ENCODE results near the gene AHNAK2.
"Not testable (repeated sequence)": the region's sequence is repeated elsewhere in the genome, so short reads cannot be mapped to it uniquely, and the experiment has no call there.

The AHNAK2 gene

GRCh38 chr14:104953896-104954656 lies 24.1 kb downstream of the AHNAK2 start:
- TF ChIP-seq ZNF565 (CRISPR knock-in tag; conservative IDR thresholded peaks at IDR 0.05; ENCODE audit: low read depth) (no peak), TOX (CRISPR knock-in tag; IDR thresholded peaks at IDR 0.05; ENCODE audit: borderline replicate concordance) (no peak), ARNTL (CRISPR knock-in tag; IDR thresholded peaks at IDR 0.05; ENCODE audit: borderline replicate concordance, low read depth) (no peak)
- no peak for ATAC-seq

DNA sequence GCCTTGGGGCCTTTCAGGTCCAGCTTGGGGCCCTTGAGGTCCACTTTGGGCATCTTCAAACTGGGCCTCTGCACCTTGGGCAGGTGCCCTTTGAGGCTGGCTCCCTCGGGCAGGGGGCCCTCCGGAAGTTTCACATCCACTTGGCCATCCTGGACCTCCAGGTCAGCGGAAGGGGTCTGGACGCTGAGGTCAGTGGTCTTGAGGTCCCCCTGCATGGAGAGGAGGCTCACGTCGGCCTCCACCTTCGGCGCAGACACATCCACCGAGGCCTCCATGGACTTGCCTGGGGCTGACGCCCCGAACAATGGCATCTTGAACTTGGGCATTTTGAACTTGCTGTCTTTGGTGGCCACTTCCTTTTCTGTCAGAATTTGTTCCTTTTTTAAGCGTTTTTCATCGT lies 25.1 kb downstream of the AHNAK2 start:
- TF ChIP-seq ZFP3 (CRISPR knock-in tag; IDR thresholded peaks at IDR 0.05) (no peak), ZC3H10 (CRISPR knock-in tag; IDR thresholded peaks at IDR 0.05) (no peak)
- ATAC-seq, result no peak

DNA sequence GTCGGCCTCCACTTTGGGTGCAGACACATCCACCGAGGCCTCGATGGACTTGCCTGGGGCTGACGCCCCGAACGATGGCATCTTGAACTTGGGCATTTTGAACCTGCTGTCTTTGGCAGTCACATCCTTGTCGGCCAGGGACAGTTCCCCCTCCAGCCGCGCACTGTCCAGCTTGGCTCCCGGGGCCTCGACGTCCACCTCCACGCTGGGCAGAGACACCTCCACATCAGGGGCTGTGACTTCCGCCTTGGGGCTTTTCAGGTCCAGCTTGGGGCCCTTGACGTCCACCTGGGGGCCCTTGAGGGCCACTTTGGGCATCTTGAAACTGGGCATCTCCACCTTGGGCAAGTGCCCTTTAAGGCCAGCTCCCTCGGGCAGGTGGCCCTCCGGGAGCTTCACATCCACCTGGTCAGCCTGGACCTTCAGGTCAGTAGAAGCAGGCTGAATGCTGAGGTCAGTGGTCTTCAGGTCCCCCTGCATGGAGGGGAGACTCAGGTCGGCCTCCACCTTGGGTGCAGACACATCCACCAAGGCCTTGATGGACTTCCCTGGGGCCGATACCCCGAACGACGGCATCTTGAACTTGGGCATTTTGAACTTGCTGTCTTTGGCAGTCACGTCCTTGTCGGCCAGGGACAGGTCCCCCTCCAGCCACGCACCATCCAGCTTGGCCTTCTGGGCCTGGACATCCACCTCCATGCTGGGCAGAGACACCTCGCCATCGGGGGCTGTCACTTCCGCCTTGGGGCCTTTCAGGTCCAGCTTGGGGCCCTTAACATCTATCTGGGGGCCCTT lies 26.1 kb downstream of the AHNAK2 start:
- ATAC-seq, result not testable (repeated sequence)

DNA sequence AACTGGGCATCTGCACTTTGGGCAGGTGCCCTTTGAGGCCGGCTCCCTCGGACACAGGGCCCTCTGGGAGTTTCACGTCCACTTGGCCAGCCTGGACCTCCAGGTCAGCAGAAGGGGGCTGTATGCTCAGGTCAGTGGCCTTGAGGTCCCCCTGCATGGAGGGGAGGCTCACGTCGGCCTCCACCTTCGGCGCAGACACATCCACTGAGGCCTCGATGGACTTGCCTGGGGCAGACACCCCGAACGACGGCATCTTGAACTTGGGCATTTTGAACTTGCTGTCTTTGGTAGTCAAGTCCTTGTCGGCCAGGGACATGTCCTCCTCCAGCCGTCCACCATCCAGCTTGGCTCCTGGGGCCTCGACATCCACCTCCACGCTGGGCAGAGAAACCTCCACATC lies 27.5 kb downstream of the AHNAK2 start:
- ATAC-seq, result not testable (repeated sequence)

- ATAC-seq, result no peak
- TF ChIP-seq ZNF70 (CRISPR knock-in tag; IDR thresholded peaks at IDR 0.05) (no peak), SNAI2 (CRISPR knock-in tag; IDR thresholded peaks at IDR 0.05) (no peak), OSR1 (CRISPR knock-in tag; IDR thresholded peaks at IDR 0.05) (no peak)
- TF ChIP-seq, protein P1, sequence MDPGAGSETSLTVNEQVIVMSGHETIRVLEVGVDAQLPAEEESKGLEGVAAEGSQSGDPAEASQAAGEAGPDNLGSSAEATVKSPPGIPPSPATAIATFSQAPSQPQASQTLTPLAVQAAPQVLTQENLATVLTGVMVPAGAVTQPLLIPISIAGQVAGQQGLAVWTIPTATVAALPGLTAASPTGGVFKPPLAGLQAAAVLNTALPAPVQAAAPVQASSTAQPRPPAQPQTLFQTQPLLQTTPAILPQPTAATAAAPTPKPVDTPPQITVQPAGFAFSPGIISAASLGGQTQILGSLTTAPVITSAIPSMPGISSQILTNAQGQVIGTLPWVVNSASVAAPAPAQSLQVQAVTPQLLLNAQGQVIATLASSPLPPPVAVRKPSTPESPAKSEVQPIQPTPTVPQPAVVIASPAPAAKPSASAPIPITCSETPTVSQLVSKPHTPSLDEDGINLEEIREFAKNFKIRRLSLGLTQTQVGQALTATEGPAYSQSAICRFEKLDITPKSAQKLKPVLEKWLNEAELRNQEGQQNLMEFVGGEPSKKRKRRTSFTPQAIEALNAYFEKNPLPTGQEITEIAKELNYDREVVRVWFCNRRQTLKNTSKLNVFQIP (CRISPR knock-in tag; IDR thresholded peaks at IDR 0.05; ENCODE audit: borderline replicate concordance, low read depth), result no peak
These were observed 28.2 kb downstream of the AHNAK2 start for GRCh38 chr14:104950021-104950420.

DNA sequence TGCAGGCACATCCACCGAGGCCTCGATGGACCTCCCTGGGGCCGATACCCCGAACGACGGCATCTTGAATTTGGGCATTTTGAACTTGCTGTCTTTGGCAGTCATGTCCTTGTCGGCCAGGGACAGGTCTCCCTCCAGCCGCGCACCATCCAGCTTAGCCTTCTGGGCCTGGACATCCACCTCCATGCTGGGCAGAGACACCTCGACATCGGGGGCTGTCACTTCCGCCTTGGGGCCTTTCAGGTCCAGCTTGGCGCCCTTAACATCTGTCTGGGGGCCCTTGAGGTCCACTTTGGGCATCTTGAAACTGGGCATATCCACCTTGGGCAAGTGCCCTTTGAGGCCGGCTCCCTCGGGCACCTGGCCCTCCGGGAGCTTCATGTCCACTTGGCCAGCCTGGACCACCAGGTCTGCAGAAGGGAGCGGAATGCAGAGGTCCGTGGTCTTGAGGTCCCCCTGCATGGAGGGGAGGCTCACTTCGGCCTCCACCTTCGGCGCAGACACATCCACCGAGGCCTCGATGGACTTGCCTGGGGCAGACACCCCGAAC lies 28.7 kb downstream of the AHNAK2 start:
- ATAC-seq, result not testable (repeated sequence)

DNA sequence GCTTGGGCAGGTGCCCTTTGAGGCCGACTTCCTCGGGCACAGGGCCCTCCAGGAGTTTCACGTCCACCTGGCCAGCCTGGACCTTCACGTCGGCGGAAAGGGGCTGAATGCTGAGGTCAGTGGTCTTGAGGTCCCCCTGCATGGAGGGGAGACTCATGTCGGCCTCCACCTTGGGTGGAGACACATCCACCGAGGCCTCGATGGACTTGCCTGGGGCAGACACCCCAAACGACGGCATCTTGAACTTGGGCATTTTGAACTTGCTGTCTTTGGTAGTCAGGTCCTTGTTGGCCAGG lies 29.5 kb downstream of the AHNAK2 start:
- ATAC-seq, result no peak

GRCh38 chr14:104947881-104948735 lies 30.1 kb downstream of the AHNAK2 start:
- ATAC-seq, result not testable (repeated sequence)

More for the DNA sequence above, 29.5 kb downstream of the AHNAK2 start:
- no peak for TF ChIP-seq OSR1 (CRISPR knock-in tag; IDR thresholded peaks at IDR 0.05)
- TF ChIP-seq, protein P1 (CRISPR knock-in tag; IDR thresholded peaks at IDR 0.05; ENCODE audit: borderline replicate concordance, low read depth), result no peak
- no peak for TF ChIP-seq ZNF70 (CRISPR knock-in tag; IDR thresholded peaks at IDR 0.05)
- no peak for TF ChIP-seq ZFP30 (CRISPR knock-in tag; IDR thresholded peaks at IDR 0.05)
- no peak for TF ChIP-seq ISL1 (CRISPR knock-in tag; IDR thresholded peaks at IDR 0.05)
- no peak for TF ChIP-seq SNAI2 (CRISPR knock-in tag; IDR thresholded peaks at IDR 0.05)
- no peak for TF ChIP-seq BACH2 (CRISPR knock-in tag; IDR thresholded peaks at IDR 0.05; ENCODE audit: borderline replicate concordance)
- no peak for TF ChIP-seq ZNF8 (CRISPR knock-in tag; IDR thresholded peaks at IDR 0.05)
- TF ChIP-seq, protein P2, sequence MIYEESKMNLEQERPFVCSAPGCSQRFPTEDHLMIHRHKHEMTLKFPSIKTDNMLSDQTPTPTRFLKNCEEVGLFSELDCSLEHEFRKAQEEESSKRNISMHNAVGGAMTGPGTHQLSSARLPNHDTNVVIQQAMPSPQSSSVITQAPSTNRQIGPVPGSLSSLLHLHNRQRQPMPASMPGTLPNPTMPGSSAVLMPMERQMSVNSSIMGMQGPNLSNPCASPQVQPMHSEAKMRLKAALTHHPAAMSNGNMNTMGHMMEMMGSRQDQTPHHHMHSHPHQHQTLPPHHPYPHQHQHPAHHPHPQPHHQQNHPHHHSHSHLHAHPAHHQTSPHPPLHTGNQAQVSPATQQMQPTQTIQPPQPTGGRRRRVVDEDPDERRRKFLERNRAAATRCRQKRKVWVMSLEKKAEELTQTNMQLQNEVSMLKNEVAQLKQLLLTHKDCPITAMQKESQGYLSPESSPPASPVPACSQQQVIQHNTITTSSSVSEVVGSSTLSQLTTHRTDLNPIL (CRISPR knock-in tag; IDR thresholded peaks at IDR 0.05; ENCODE audit: low read depth), result no peak
- TF ChIP-seq GLIS3 (CRISPR knock-in tag; IDR thresholded peaks at IDR 0.05), result no peak

- ATAC-seq, result not testable (repeated sequence)
These were observed 31.0 kb downstream of the AHNAK2 start for GRCh38 chr14:104947201-104947600.

DNA sequence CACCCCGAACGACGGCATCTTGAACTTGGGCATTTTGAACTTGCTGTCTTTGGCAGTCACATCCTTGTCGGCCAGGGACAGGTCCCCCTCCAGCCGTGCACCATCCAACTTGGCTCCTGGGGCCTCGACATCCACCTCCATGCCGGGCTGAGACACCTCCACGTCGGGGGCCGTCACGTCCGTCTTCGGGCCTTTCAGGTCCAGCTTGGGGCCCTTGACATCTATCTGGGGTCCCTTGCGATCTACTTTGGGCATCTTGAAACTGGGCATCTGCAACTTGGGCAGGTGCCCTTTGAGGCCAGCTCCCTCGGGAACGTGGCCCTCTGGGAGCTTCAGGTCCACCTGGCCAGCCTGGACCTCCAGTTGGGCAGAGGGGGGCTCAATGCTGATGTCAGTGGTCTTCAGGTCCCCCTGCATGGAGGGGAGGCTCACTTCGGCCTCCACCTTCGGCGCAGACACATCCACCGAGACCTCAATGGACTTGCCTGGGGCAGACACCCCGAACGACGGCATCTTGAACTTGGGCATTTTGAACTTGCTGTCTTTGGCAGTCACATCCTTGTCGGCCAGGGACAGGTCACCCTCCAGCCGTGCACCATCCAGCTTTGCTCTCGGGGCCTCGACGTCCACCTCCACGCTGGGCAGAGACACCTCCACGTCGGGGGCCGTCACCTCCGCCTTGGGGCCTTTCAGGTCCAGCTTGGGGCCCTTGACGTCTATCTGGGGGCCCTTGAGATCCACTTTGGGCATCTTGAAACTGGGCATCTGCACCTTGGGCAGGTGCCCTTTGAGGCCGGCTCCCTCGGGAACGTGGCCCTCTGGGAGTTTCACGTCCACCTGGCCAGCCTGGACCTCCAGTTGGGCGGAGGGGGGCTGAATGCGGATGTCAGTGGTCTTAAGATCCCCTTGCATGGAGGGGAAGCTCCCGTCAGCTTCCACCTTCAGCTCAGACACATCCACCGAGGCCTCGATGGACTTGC lies 31.9 kb downstream of the AHNAK2 start:
- not testable (repeated sequence) for ATAC-seq

- ATAC-seq, result not testable (repeated sequence)
These were observed 32.9 kb downstream of the AHNAK2 start for GRCh38 chr14:104945266-104945665.

All from SK-N-SH treated with all-trans-retinoic acid at 6 μM for 48 hours (cell line).